SK-N-SH treated with all-trans-retinoic acid at 6 μM for 48 hours (cell line): ENCODE measurements around the gene PCDHGA10.

Experiments used
- ARNTL ChIP-seq: fragments of 450-650 bp; formaldehyde crosslinking; IDR thresholded peaks from 2 replicates; pipeline ENCODE4 v1.5.0; 2020; ENCODE audit warnings: low read depth, mild to moderate bottlenecking, moderate library complexity, borderline replicate concordance
- ESRRG ChIP-seq: fragments of 250-450 bp; sonication (Bioruptor Pico); IDR thresholded peaks from 2 replicates; pipeline ENCODE4 v1.6.1; 2021; ENCODE audit warnings: mild to moderate bottlenecking
- PPARA ChIP-seq: fragments of 250-450 bp; sonication (Bioruptor Pico); IDR thresholded peaks from 2 replicates; pipeline ENCODE4 v1.5.0; 2020; ENCODE audit warnings: mild to moderate bottlenecking, borderline replicate concordance
- ZFP30 ChIP-seq: fragments of 450-650 bp; formaldehyde crosslinking; IDR thresholded peaks from 2 replicates; pipeline ENCODE4 v1.5.0; 2022; ENCODE audit warnings: mild to moderate bottlenecking, moderate library complexity

DNA sequence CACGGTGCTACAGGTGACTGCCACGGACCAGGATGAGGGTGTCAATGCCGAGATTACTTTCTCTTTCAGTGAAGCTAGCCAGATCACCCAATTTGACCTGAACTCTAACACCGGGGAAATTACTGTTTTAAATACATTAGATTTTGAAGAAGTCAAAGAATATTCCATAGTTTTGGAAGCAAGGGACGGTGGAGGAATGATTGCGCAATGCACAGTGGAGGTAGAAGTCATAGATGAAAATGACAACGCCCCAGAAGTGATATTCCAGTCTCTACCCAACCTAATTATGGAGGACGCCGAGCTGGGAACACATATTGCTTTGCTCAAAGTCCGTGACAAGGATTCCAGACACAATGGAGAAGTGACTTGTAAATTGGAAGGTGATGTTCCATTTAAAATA lies 24.1 kb upstream of the PCDHGA10 start:
- TF ChIP-seq ARNTL (no peak), ESRRG (CRISPR knock-in tag) (no peak), ZFP30 (CRISPR knock-in tag) (no peak), PPARA (CRISPR knock-in tag) (no peak)
